Measurements from ENCODE around the gene ARHGAP18.

The ARHGAP18 gene

GRCh38 chr6:129665555-129665954, 44.4 kb downstream of the ARHGAP18 start:
- DNase-seq = no peak

- no peak for DNase-seq
These were observed 46.4 kb downstream of the ARHGAP18 start for GRCh38 chr6:129663531-129663930.

GRCh38 chr6:129662980-129663431, 47.0 kb downstream of the ARHGAP18 start:
- DNase-seq = no peak

GRCh38 chr6:129662406-129662766, 47.6 kb downstream of the ARHGAP18 start:
- no peak for DNase-seq

GRCh38 chr6:129661536-129662405, 48.2 kb downstream of the ARHGAP18 start:
- no peak for DNase-seq

- DNase-seq = no peak
These were observed 49.7 kb downstream of the ARHGAP18 start for GRCh38 chr6:129660346-129660676.

GRCh38 chr6:129659590-129660345, 50.2 kb downstream of the ARHGAP18 start:
- DNase-seq = no peak

- no peak for DNase-seq
These were observed 50.8 kb downstream of the ARHGAP18 start for GRCh38 chr6:129659167-129659566.

- DNase-seq = no peak
These were observed 52.5 kb downstream of the ARHGAP18 start for GRCh38 chr6:129657483-129657882.

GRCh38 chr6:129655334-129655733, 54.6 kb downstream of the ARHGAP18 start:
- DNase-seq = no peak

- no peak for DNase-seq
These were observed 56.2 kb downstream of the ARHGAP18 start for GRCh38 chr6:129653746-129654145.

GRCh38 chr6:129653229-129653628, 56.7 kb downstream of the ARHGAP18 start:
- DNase-seq = no peak

GRCh38 chr6:129651291-129651691, 58.7 kb downstream of the ARHGAP18 start:
- no peak for DNase-seq

- no peak for DNase-seq
These were observed 61.0 kb downstream of the ARHGAP18 start for GRCh38 chr6:129648819-129649491.

GRCh38 chr6:129647044-129647443, 62.9 kb downstream of the ARHGAP18 start:
- DNase-seq = no peak

GRCh38 chr6:129646642-129647041, 63.3 kb downstream of the ARHGAP18 start:
- no peak for DNase-seq

- no peak for DNase-seq
These were observed 64.0 kb downstream of the ARHGAP18 start for GRCh38 chr6:129645830-129646579.

GRCh38 chr6:129645106-129645829, 64.7 kb downstream of the ARHGAP18 start:
- no peak for DNase-seq

- no peak for DNase-seq
These were observed 65.4 kb downstream of the ARHGAP18 start for GRCh38 chr6:129644567-129645015.

GRCh38 chr6:129643968-129644367, 66.0 kb downstream of the ARHGAP18 start:
- DNase-seq = no peak

GRCh38 chr6:129643176-129643575, 66.8 kb downstream of the ARHGAP18 start:
- DNase-seq = no peak

- DNase-seq = no peak
These were observed 67.7 kb downstream of the ARHGAP18 start for GRCh38 chr6:129642322-129642721.
